Left ventricle myocardium inferior (tissue), 1 donor: ENCODE data around the gene MAP2K2. TPM values are rescaled to one million over a fixed set of nuclear protein-coding genes. Genes with fewer than 3 reads are reported as not detected.

ENCODE experiments used
- DNase-seq: peaks from one replicate; pipeline ENCODE4 v3.0.0-alpha.2; 2020
- H3K27ac ChIP-seq: fragments of 200-600 bp; replicated peaks from 2 replicates; pipeline ENCODE4 v1.8.0; 2021
- H3K27me3 ChIP-seq: fragments of 200-600 bp; 2 replicates; pipeline ENCODE4 v1.8.0; 2021; ENCODE audit warnings: low read depth
- H3K36me3 ChIP-seq: fragments of 200-600 bp; 2 replicates; pipeline ENCODE4 v1.8.0; 2021
- H3K4me1 ChIP-seq: fragments of 200-600 bp; 2 replicates; pipeline ENCODE4 v1.8.0; 2021
- H3K4me3 ChIP-seq: fragments of 200-600 bp; 2 replicates; pipeline ENCODE4 v1.8.0; 2021; ENCODE audit warnings: mild to moderate bottlenecking, moderate library complexity
- H3K9me3 ChIP-seq: fragments of 200-600 bp; replicated peaks from 2 replicates; pipeline ENCODE4 v1.8.0; 2021
- CTCF ChIP-seq: fragments of 200-600 bp; IDR thresholded peaks from 2 replicates; pipeline ENCODE4 v1.8.0; 2021; ENCODE audit warnings: antibody characterized with exemption, mild to moderate bottlenecking, borderline replicate concordance
- intact Hi-C: fragments of 100-400 bp; cut with micrococcal nuclease; formaldehyde crosslinking; loops from one replicate; pipeline ENCODE4 v1.11.0; 2022
- total RNA-seq: library from RNA; stranded (reverse); fragmentation: NEBNext Ultra II Directional; extraction: Animal tissue kit (Norgen Biotek cat#: 25700); gene quantifications from one replicate; pipeline ENCODE4 v1.2.1, GENCODE V29; 2021
- donor health status: DM: no; HTN: yes; CAD: no; lungs with severe emphysema.

The MAP2K2 gene
- total RNA-seq, 1 donor from 2014 or later: 129 TPM

- intact Hi-C loops: no loop called here
- Histone ChIP-seq H3K27me3 (no peaks in the 10 kb centered on the region), H3K4me3 (peak overlapping the region; percentile 96), H3K27ac (peak overlapping the region; percentile 96), H3K9me3 (no peaks in the 10 kb centered on the region), H3K4me1 (peaks cover 74% of the 10 kb centered on the region), H3K36me3 (peaks cover 3% of the 10 kb centered on the region)
- DNase-seq: no peak
- no peak for TF ChIP-seq CTCF
Observed at GRCh38 chr19:4060621-4061177, 63.2 kb downstream of the MAP2K2 start.

GRCh38 chr19:4059891-4060620 lies 63.9 kb downstream of the MAP2K2 start:
- H3K27ac ChIP-seq: peak overlapping the region; percentile 96
- peaks cover 74% of the 10 kb centered on the region for H3K4me1 ChIP-seq
- intact Hi-C loops: no loop called here
- peaks cover 7% of the 10 kb centered on the region for H3K36me3 ChIP-seq
- peak overlapping the region; percentile 96 for H3K4me3 ChIP-seq
- peak; percentile 73 for DNase-seq
- TF ChIP-seq CTCF: no peak
- H3K9me3 ChIP-seq: no peaks in the 10 kb centered on the region
- no peaks in the 10 kb centered on the region for H3K27me3 ChIP-seq

- Histone ChIP-seq H3K27me3 (no peaks in the 10 kb centered on the region), H3K4me3 (peak overlapping the region; percentile 96), H3K4me1 (peaks cover 68% of the 10 kb centered on the region), H3K27ac (peak overlapping the region; percentile 96), H3K9me3 (no peaks in the 10 kb centered on the region), H3K36me3 (peaks cover 12% of the 10 kb centered on the region)
- DNase-seq: no peak
- TF ChIP-seq CTCF: no peak
- intact Hi-C loops: no loop called here
Observed at GRCh38 chr19:4059453-4059871, 64.5 kb downstream of the MAP2K2 start.

GRCh38 chr19:4058693-4059452 lies 65.0 kb downstream of the MAP2K2 start:
- H3K36me3 ChIP-seq: peaks cover 18% of the 10 kb centered on the region
- H3K4me3 ChIP-seq: peak overlapping the region; percentile 96
- DNase-seq: no peak
- H3K9me3 ChIP-seq: no peaks in the 10 kb centered on the region
- H3K27ac ChIP-seq: peak overlapping the region; percentile 96
- no peak for TF ChIP-seq CTCF
- intact Hi-C loops: no loop called here
- peaks cover 64% of the 10 kb centered on the region for H3K4me1 ChIP-seq
- no peaks in the 10 kb centered on the region for H3K27me3 ChIP-seq

- intact Hi-C loops: no loop called here
Observed at GRCh38 chr19:4057931-4058692, 65.8 kb downstream of the MAP2K2 start.

More at GRCh38 chr19:4057931-4058692, 65.8 kb downstream of the MAP2K2 start:
- peak; percentile 84 for DNase-seq
- H3K27ac ChIP-seq: peak overlapping the region; percentile 96
- peaks cover 26% of the 10 kb centered on the region for H3K36me3 ChIP-seq
- peaks cover 64% of the 10 kb centered on the region for H3K4me1 ChIP-seq
- peak overlapping the region; percentile 96 for H3K4me3 ChIP-seq
- H3K27me3 ChIP-seq: no peaks in the 10 kb centered on the region
- TF ChIP-seq CTCF: peak; percentile 28
- no peaks in the 10 kb centered on the region for H3K9me3 ChIP-seq
